Measurements from ENCODE around the gene VAMP2.

GRCh38 chr17:8110907-8111306, 51.8 kb downstream of the VAMP2 start:
- TF ChIP-seq, protein P1, sequence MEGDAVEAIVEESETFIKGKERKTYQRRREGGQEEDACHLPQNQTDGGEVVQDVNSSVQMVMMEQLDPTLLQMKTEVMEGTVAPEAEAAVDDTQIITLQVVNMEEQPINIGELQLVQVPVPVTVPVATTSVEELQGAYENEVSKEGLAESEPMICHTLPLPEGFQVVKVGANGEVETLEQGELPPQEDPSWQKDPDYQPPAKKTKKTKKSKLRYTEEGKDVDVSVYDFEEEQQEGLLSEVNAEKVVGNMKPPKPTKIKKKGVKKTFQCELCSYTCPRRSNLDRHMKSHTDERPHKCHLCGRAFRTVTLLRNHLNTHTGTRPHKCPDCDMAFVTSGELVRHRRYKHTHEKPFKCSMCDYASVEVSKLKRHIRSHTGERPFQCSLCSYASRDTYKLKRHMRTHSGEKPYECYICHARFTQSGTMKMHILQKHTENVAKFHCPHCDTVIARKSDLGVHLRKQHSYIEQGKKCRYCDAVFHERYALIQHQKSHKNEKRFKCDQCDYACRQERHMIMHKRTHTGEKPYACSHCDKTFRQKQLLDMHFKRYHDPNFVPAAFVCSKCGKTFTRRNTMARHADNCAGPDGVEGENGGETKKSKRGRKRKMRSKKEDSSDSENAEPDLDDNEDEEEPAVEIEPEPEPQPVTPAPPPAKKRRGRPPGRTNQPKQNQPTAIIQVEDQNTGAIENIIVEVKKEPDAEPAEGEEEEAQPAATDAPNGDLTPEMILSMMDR (IDR thresholded peaks at IDR 0.05; ENCODE audit: low read depth, low read length, missing input control) = no peak
- no peak for TF ChIP-seq RXRA (IDR thresholded peaks at IDR 0.05)
- TF ChIP-seq, protein P2, sequence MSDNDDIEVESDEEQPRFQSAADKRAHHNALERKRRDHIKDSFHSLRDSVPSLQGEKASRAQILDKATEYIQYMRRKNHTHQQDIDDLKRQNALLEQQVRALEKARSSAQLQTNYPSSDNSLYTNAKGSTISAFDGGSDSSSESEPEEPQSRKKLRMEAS (IDR thresholded peaks at IDR 0.05) = no peak
- no peak for TF ChIP-seq JUND (IDR thresholded peaks at IDR 0.05)
- TF ChIP-seq YY1 (IDR thresholded peaks at IDR 0.05) = no peak
- TF ChIP-seq SP1 (IDR thresholded peaks at IDR 0.05) = no peak
